ENCODE measurements around the gene ZNF324.

GRCh38 chr19:58521651-58522050 is 54.8 kb downstream of the ZNF324 start:
- TF ChIP-seq CTCF (IDR thresholded peaks at IDR 0.05) (no peak), POLR2A (IDR thresholded peaks at IDR 0.05; ENCODE audit: low read depth) (no peak), POLR2AphosphoS5 (IDR thresholded peaks at IDR 0.05) (no peak), EP300 (IDR thresholded peaks at IDR 0.05) (no peak)

All from esophagus muscularis mucosa (tissue), 4 donors.